TTC549 (cell line): ENCODE measurements around the gene PTPN5.
"Not testable (repeated sequence)": the region's sequence is repeated elsewhere in the genome, so short reads cannot be mapped to it uniquely, and the experiment has no call there.

Experiments used
- FAIRE-seq: peaks from 2 replicates; lab custom pipeline; 2012; peaks lifted over from hg19 to GRCh38; lab: Jason Lieb, UNC

PTPN5 gene

DNA sequence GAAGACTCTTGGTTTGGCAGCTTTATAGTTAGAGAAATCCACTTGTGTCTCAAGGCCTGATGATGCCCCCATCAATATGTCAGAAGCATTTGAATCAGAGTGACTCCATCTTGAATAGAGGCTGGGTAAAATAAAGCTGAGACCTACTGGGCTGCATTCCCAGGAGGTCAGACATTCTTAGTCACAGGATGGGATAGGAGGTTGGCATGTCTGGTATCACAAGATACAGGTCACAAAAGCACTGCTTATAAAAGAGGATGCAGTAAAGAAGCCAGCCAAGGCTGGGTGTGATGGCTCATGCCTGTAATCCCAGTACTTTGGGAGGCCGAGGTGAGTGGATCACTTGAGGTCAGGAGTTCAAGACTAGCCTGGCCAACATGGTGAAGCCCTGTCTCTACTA, 109.6 kb downstream of the PTPN5 start:
- FAIRE-seq: not testable (repeated sequence)
